ENCODE results near the gene BBIP1.

GRCh38 chr10:110947061-110947595 lies 28.1 kb upstream of the BBIP1 start:
- TF ChIP-seq CTCF (IDR thresholded peaks at IDR 0.05) (no peak), POLR2A (IDR thresholded peaks at IDR 0.05) (no peak)

All from adrenal gland (tissue), 5 donors.